GDM1 (cell line): Measurements from ENCODE around the gene TCL1A.
"Not testable (repeated sequence)": the region's sequence is repeated elsewhere in the genome, so short reads cannot be mapped to it uniquely, and the experiment has no call there.

Source experiments
- DNase-seq: peaks from one replicate; lab custom pipeline; 2025; lab: John Stamatoyannopoulos, UW

The TCL1A gene

GRCh38 chr14:95675486-95675885 lies 38.4 kb downstream of the TCL1A start:
- no peak for DNase-seq

GRCh38 chr14:95674613-95675012 lies 39.3 kb downstream of the TCL1A start:
- DNase-seq, result no peak

- DNase-seq, result no peak
Measured at GRCh38 chr14:95668235-95668772, 45.6 kb downstream of the TCL1A start.

GRCh38 chr14:95667249-95667693 lies 46.7 kb downstream of the TCL1A start:
- DNase-seq, result no peak

GRCh38 chr14:95666450-95666849 lies 47.5 kb downstream of the TCL1A start:
- no peak for DNase-seq

- not testable (repeated sequence) for DNase-seq
Measured at GRCh38 chr14:95665530-95665929, 48.4 kb downstream of the TCL1A start.

GRCh38 chr14:95664546-95664945 lies 49.4 kb downstream of the TCL1A start:
- no peak for DNase-seq

GRCh38 chr14:95664066-95664465 lies 49.9 kb downstream of the TCL1A start:
- DNase-seq, result no peak

- DNase-seq, result no peak
Measured at GRCh38 chr14:95663226-95663797, 50.6 kb downstream of the TCL1A start.

GRCh38 chr14:95662376-95663186 lies 51.3 kb downstream of the TCL1A start:
- no peak for DNase-seq

- DNase-seq, result no peak
Measured at GRCh38 chr14:95660651-95661515, 53.0 kb downstream of the TCL1A start.

- no peak for DNase-seq
Measured at GRCh38 chr14:95659990-95660385, 53.9 kb downstream of the TCL1A start.
